K562 (cell line): ENCODE data around the gene SLC4A11. TPM values are rescaled to one million over a fixed set of nuclear protein-coding genes. Genes with fewer than 3 reads are reported as not detected.

ENCODE experiments used
- ARID4B ChIP-seq: sonication (generic); formaldehyde crosslinking; IDR thresholded peaks from 2 replicates; pipeline ENCODE4 v1.8.0; 2022; ENCODE audit warnings: mild to moderate bottlenecking, missing genetic modification reagents
- BACH1 ChIP-seq: fragments of 200-800 bp; sonication (Bioruptor generic); IDR thresholded peaks from 2 replicates; pipeline ENCODE4 v1.6.1; 2016; ENCODE audit warnings: missing genetic modification characterization, missing compliant biosample characterization
- BHLHE40 ChIP-seq: IDR thresholded peaks from 2 replicates; pipeline ENCODE4 v1.6.1; 2011; ENCODE audit warnings: low read length, improper control_type of control experiment
- CBX3 ChIP-seq, 2 experiments: IDR thresholded peaks; 1 replicate in 1 of 2; 2 replicates in 1 of 2; pipeline ENCODE4 v1.6.1; 2012; ENCODE audit warnings: inconsistent platforms in 2 of 2, low read length in 2 of 2, borderline replicate concordance in 1 of 2, control low read depth in 1 of 2
- CTCFL ChIP-seq: IDR thresholded peaks from 2 replicates; pipeline ENCODE4 v1.6.1; 2011; ENCODE audit warnings: borderline replicate concordance, low read depth, mild to moderate bottlenecking, moderate library complexity, low read length; ENCODE audit not compliant: insufficient read depth, poor library complexity, severe bottlenecking
- HNRNPUL1 ChIP-seq: fragments of 200-400 bp; formaldehyde crosslinking; IDR thresholded peaks from 2 replicates; pipeline ENCODE4 v1.6.1; 2017; ENCODE audit warnings: low read length
- KLF1 ChIP-seq: fragments of 450-650 bp; IDR thresholded peaks from 2 replicates; pipeline ENCODE4 v1.6.1; 2016; ENCODE audit warnings: missing genetic modification characterization, missing compliant biosample characterization
- MCM2 ChIP-seq: fragments of 450-650 bp; IDR thresholded peaks from 2 replicates; pipeline ENCODE4 v1.6.1; 2017; ENCODE audit warnings: low read depth, mild to moderate bottlenecking
- POLR3G ChIP-seq: IDR thresholded peaks from 2 replicates; pipeline ENCODE4 v1.6.1; 2011; ENCODE audit not compliant: insufficient read length, insufficient replicate concordance; ENCODE audit errors: extremely low read depth
- RAD21 ChIP-seq, 2 experiments: fragments of 250-450 bp in 1 of 2; fragments of 450-650 bp in 1 of 2; sonication (Bioruptor Pico) in 1 of 2; formaldehyde crosslinking in 1 of 2; IDR thresholded peaks in 1 of 2; conservative IDR thresholded peaks in 1 of 2; 2 replicates each; pipeline versions ENCODE4 v1.4.0 to v1.8.0; 2020 to 2022; ENCODE audit warnings: mild to moderate bottlenecking in 2 of 2, moderate library complexity in 1 of 2
- RBM34 ChIP-seq: fragments of 200-400 bp; formaldehyde crosslinking; IDR thresholded peaks from 2 replicates; pipeline ENCODE4 v1.6.1; 2018; ENCODE audit warnings: low read length, borderline replicate concordance; ENCODE audit not compliant: insufficient read depth
- SIN3B ChIP-seq: fragments of 450-650 bp; IDR thresholded peaks from 2 replicates; pipeline ENCODE4 v1.6.1; 2017; ENCODE audit warnings: low read depth, mild to moderate bottlenecking, moderate library complexity
- SMARCC2 ChIP-seq: fragments of 450-650 bp; IDR thresholded peaks from 2 replicates; pipeline ENCODE4 v1.6.1; 2017; ENCODE audit warnings: antibody characterized with exemption, moderate library complexity, mild to moderate bottlenecking, low read depth
- STAT5B ChIP-seq: fragments of 250-450 bp; sonication (Bioruptor Pico); IDR thresholded peaks from 2 replicates; pipeline ENCODE4 v1.8.0; 2021; ENCODE audit warnings: mild to moderate bottlenecking, inconsistent platforms
- SUPT5H ChIP-seq: fragments of 450-650 bp; IDR thresholded peaks from 2 replicates; pipeline ENCODE4 v1.6.1; 2016
- ZBTB11 ChIP-seq, 3 experiments: fragments of 200-800 bp in 1 of 3; fragments of 250-450 bp in 1 of 3; fragments of 450-650 bp in 1 of 3; sonication (Bioruptor Pico) in 1 of 3; sonication (Bioruptor generic) in 1 of 3; formaldehyde crosslinking in 1 of 3; IDR thresholded peaks; 2 replicates each; pipeline versions ENCODE4 v1.6.1 to v1.8.0; 2016 to 2022; ENCODE audit warnings: mild to moderate bottlenecking in 2 of 3, missing genetic modification characterization in 2 of 3, missing compliant biosample characterization in 1 of 3, moderate library complexity in 1 of 3
- ZNF253 ChIP-seq: fragments of 250-450 bp; sonication (Bioruptor Pico); conservative IDR thresholded peaks from 2 replicates; pipeline ENCODE4 v1.6.1; 2021; ENCODE audit warnings: mild to moderate bottlenecking
- ZNF707 ChIP-seq: fragments of 250-450 bp; sonication (Bioruptor Pico); conservative IDR thresholded peaks from 2 replicates; pipeline ENCODE4 v1.8.0; 2022; ENCODE audit warnings: inconsistent platforms, mild to moderate bottlenecking, moderate library complexity
- polyA plus RNA-seq, 8 experiments: library from polyadenylated mRNA; depleted of rRNA in 4 of 8; stranded (reverse) in 5 of 8; unstranded in 3 of 8; fragments of >200 nt; fragmentation: Nextera tagmentation in 2 of 8; fragmentation: Illumina TruSeq in 1 of 8; extraction: Ambion mirVana in 2 of 8; extraction: Trizol in 1 of 8; gene quantifications; 2 replicates each; pipeline versions ENCODE4 v1.2.1 to v1.2.3, GENCODE V29; 2011 to 2014; ENCODE audit warnings: inconsistent platforms in 1 of 8, missing spikeins in 1 of 8
- total RNA-seq, 7 experiments: library from RNA; depleted of rRNA in 6 of 7; stranded (reverse); fragments of >200 nt in 6 of 7; fragmentation: Illumina TruSeq in 2 of 7; extraction: Trizol in 2 of 7; gene quantifications; 2 replicates each; pipeline versions ENCODE4 v1.2.1 to v1.2.3, GENCODE V29; 2011 to 2021; ENCODE audit warnings: low replicate concordance in 1 of 7

SLC4A11 gene
- total and polyA plus RNA-seq, 9 of the 15 experiments (the other 6 are each of a cell fraction or from before 2014, with no cell fraction given): 0.10 to 2.0 (median 0.20) TPM

GRCh38 chr20:3209257-3209945 is 29.6 kb downstream of the SLC4A11 start, which contains the start of gene ITPA (continued):
- TF ChIP-seq SMARCC2: no peak
- no peak for TF ChIP-seq KLF1 (tag)
- TF ChIP-seq ZNF253 (CRISPR knock-in tag): no peak
- no peak for TF ChIP-seq STAT5B
- TF ChIP-seq MCM2: no peak
- no peak for TF ChIP-seq RAD21 (CRISPR knock-in tag; conservative IDR thresholded peaks at IDR 0.05 in 1 of 2, IDR thresholded peaks at IDR 0.05 in 1 of 2)
- no peak for TF ChIP-seq HNRNPUL1
- TF ChIP-seq BHLHE40: no peak
- no peak for TF ChIP-seq ZNF707 (CRISPR knock-in tag)
- TF ChIP-seq SUPT5H: peak; percentile 85
- TF ChIP-seq SIN3B: peak; percentile 63; the same call in 1 of the 2 replicates
- no peak for TF ChIP-seq CTCFL
- TF ChIP-seq ZBTB11 (CRISPR knock-in tag; IDR thresholded peaks at IDR 0.05): peak in 2 of 3 experiments; percentile 49 to 88; a peak in 3 of 6 replicates
- no peak for TF ChIP-seq CBX3 (IDR thresholded peaks at IDR 0.05; ENCODE audit: borderline replicate concordance in 1 of 2, low read length in 2 of 2)
- peak; percentile 32; the same call in 1 of the 2 replicates for TF ChIP-seq ARID4B (CRISPR knock-in tag)
- TF ChIP-seq BACH1 (tag): no peak
- no peak for TF ChIP-seq RBM34
- TF ChIP-seq POLR3G: no peak
